ENCODE results near the gene BLOC1S5. TPM values are rescaled to one million over a fixed set of nuclear protein-coding genes. Genes with fewer than 3 reads are reported as not detected.

Gene BLOC1S5
- total RNA-seq, 1 donor from 2014 or later = 34.4 TPM

DNA sequence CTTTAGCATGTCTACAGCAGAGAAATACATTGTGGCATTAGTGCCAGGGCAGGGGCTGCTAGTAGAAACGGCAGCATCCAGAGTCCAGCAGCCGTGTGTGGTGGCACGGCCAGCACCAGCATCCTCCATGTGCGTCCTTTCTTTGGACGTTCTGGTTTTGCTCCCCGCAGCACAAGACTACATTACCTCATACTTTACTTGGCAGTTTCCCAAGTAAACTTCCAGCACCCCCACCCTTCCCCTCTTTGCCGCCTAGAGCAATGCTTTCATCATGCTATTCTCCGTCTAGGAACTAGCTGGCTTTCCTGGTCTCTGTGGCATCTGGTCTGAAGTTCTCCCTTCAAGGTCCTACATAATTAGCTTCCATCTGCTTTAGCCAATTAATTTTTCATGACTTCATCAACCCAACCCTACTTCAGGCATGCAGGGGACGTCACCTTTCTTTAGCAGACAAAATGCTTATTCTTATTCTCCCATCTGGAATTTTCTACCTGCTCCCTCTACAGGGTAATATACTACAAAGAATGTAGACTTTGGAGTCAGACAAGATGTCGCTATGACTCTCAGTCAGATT, 67.6 kb downstream of the BLOC1S5 start:
- H3K4me1 ChIP-seq = no peaks in the 10 kb centered on the region
- no peak overlapping the region for H3K4me3 Mint-ChIP-seq
- H3K79me2 ChIP-seq (ENCODE audit: low read depth) = no peaks in the 10 kb centered on the region
- H3K4me3 ChIP-seq = no peak overlapping the region
- H2AFZ ChIP-seq (replicated peaks) = no peak overlapping the region
- no peak for DNase-seq (ENCODE audit: low spot score)
- no peaks in the 10 kb centered on the region for H3F3A ChIP-seq (ENCODE audit: low read depth)
- peaks cover 4% of the 10 kb centered on the region for H3K27me3 Mint-ChIP-seq (ENCODE audit: insufficient read depth, low read depth)
- H3K27ac ChIP-seq = no peak overlapping the region
- no peak overlapping the region for H3K27ac Mint-ChIP-seq
- H4K20me1 ChIP-seq (ENCODE audit: low read depth) = no peaks in the 10 kb centered on the region
- no peak overlapping the region for H3K4me2 ChIP-seq
- peaks cover 2% of the 10 kb centered on the region for H3K9me3 Mint-ChIP-seq
- no peak overlapping the region for H3K9ac ChIP-seq
- peaks cover 2% of the 10 kb centered on the region for H3K36me3 Mint-ChIP-seq
- H3K9me3 ChIP-seq (ENCODE audit: low read depth) = no peaks in the 10 kb centered on the region
- TF ChIP-seq, protein P1, sequence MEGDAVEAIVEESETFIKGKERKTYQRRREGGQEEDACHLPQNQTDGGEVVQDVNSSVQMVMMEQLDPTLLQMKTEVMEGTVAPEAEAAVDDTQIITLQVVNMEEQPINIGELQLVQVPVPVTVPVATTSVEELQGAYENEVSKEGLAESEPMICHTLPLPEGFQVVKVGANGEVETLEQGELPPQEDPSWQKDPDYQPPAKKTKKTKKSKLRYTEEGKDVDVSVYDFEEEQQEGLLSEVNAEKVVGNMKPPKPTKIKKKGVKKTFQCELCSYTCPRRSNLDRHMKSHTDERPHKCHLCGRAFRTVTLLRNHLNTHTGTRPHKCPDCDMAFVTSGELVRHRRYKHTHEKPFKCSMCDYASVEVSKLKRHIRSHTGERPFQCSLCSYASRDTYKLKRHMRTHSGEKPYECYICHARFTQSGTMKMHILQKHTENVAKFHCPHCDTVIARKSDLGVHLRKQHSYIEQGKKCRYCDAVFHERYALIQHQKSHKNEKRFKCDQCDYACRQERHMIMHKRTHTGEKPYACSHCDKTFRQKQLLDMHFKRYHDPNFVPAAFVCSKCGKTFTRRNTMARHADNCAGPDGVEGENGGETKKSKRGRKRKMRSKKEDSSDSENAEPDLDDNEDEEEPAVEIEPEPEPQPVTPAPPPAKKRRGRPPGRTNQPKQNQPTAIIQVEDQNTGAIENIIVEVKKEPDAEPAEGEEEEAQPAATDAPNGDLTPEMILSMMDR (IDR thresholded peaks at IDR 0.05) = no peak
- TF ChIP-seq EZH2phosphoT487 (IDR thresholded peaks at IDR 0.05) (no peak), EZH2 (IDR thresholded peaks at IDR 0.05) (no peak)
- H3K36me3 ChIP-seq = no peaks in the 10 kb centered on the region
- H3K4me1 Mint-ChIP-seq = peaks cover 18% of the 10 kb centered on the region
- H3K27me3 ChIP-seq = no peaks in the 10 kb centered on the region

DNA sequence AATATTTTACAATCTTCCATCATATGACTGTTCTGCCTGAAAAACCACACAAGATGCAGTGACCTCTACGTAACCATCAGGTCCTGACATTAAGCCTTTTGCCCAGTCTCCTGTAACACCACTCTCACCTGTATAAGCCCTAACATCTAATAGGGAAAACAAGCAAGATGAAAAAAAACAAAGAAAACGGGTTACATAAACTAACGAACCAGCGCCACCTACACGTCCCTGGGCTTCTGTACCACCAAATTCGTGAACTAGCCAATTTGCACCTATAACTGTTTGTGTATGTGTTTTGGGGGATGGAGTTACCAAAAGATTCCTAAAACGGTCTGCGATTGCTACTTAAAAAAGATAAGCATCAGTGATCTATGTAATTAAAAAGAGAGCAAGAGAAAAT, 70.2 kb downstream of the BLOC1S5 start:
- peaks cover 20% of the 10 kb centered on the region for H3K4me1 Mint-ChIP-seq
- H3K36me3 Mint-ChIP-seq = peaks cover 2% of the 10 kb centered on the region
- Histone ChIP-seq H3K36me3 (no peaks in the 10 kb centered on the region), H2AFZ (replicated peaks) (no peak overlapping the region), H3F3A (ENCODE audit: low read depth) (no peaks in the 10 kb centered on the region), H3K9ac (no peak overlapping the region), H3K9me3 (ENCODE audit: low read depth) (no peaks in the 10 kb centered on the region), H3K79me2 (ENCODE audit: low read depth) (no peaks in the 10 kb centered on the region), H3K4me2 (no peak overlapping the region), H3K4me3 (no peak overlapping the region), H3K4me1 (no peaks in the 10 kb centered on the region), H3K27me3 (no peaks in the 10 kb centered on the region), H3K27ac (no peak overlapping the region), H4K20me1 (ENCODE audit: low read depth) (no peaks in the 10 kb centered on the region)
- H3K9me3 Mint-ChIP-seq = peaks cover 2% of the 10 kb centered on the region
- H3K27ac Mint-ChIP-seq = no peak overlapping the region
- no peak overlapping the region for H3K4me3 Mint-ChIP-seq
- peaks cover 3% of the 10 kb centered on the region for H3K27me3 Mint-ChIP-seq (ENCODE audit: insufficient read depth, low read depth)
- DNase-seq (ENCODE audit: low spot score) = no peak
- TF ChIP-seq EZH2phosphoT487 (IDR thresholded peaks at IDR 0.05) = no peak
- TF ChIP-seq, protein P1 (IDR thresholded peaks at IDR 0.05) = peak; percentile 37

DNA sequence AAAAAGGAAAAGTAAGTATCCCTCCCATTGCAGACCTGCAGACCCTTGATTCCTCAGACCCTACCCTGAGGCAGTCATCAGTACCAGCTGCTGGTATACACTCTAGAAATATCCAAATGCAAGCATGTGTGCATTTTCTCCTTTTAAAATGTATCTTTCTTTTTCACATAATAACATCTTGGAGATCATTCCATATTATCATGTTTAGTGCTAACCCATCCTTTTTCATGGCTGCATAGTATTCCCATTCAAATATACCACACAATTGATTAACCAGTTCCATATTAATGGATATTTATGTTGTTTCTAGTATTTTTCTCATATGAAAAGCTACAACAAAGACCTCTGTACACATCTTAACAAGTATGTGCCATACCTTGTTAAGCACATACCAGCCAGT, 70.8 kb downstream of the BLOC1S5 start:
- Mint-ChIP-seq H3K4me1 (peaks cover 20% of the 10 kb centered on the region), H3K27me3 (ENCODE audit: insufficient read depth, low read depth) (peaks cover 2% of the 10 kb centered on the region)

More for the DNA sequence above, 70.8 kb downstream of the BLOC1S5 start:
- Histone ChIP-seq H3K36me3 (no peaks in the 10 kb centered on the region), H3F3A (ENCODE audit: low read depth) (no peaks in the 10 kb centered on the region), H3K27ac (no peak overlapping the region), H3K27me3 (no peaks in the 10 kb centered on the region), H3K9ac (no peak overlapping the region), H3K79me2 (ENCODE audit: low read depth) (no peaks in the 10 kb centered on the region), H2AFZ (replicated peaks) (no peak overlapping the region), H3K4me2 (no peak overlapping the region), H3K4me1 (no peaks in the 10 kb centered on the region), H4K20me1 (ENCODE audit: low read depth) (no peaks in the 10 kb centered on the region), H3K9me3 (ENCODE audit: low read depth) (no peaks in the 10 kb centered on the region), H3K4me3 (no peak overlapping the region)
- TF ChIP-seq, protein P1 (IDR thresholded peaks at IDR 0.05) = no peak
- TF ChIP-seq EZH2phosphoT487 (IDR thresholded peaks at IDR 0.05) (no peak), EZH2 (IDR thresholded peaks at IDR 0.05) (no peak)
- Mint-ChIP-seq H3K4me3 (no peak overlapping the region), H3K36me3 (peaks cover 5% of the 10 kb centered on the region), H3K27ac (no peak overlapping the region), H3K9me3 (peaks cover 3% of the 10 kb centered on the region)
- DNase-seq (ENCODE audit: low spot score) = no peak
